Measurements from ENCODE around the gene LBHD2. TPM values are rescaled to one million over a fixed set of nuclear protein-coding genes. Genes with fewer than 3 reads are reported as not detected.

LBHD2 gene
- total RNA-seq, 5 donors from 2014 or later (not counting 1 experiment from before 2014, with no cell fraction given), result not detected

GRCh38 chr14:103127861-103128598, 44.0 kb downstream of the LBHD2 start:
- Mint-ChIP-seq H3K36me3 (no peaks in the 10 kb centered on the region), H3K9me3 (no peaks in the 10 kb centered on the region), H3K27ac (no peak overlapping the region), H3K4me3 (no peak overlapping the region), H3K27me3 (peaks cover 4 to 13% of the 10 kb centered on the region in 2 donors), H3K4me1 (peaks cover 2 to 4% (median 4%) of the 10 kb centered on the region in 3 donors)
- DNase-seq, result no peak
- WGBS (ENCODE audit: insufficient coverage), result 90% methylated on average over 15 of the region's 16 CpGs
- Histone ChIP-seq H3K36me3 (ENCODE audit: control insufficient read depth in 2 of 2, extremely low read depth in 1 of 2, insufficient read depth in 1 of 2, low read length in 1 of 2) (no peaks in the 10 kb centered on the region), H3K27me3 (replicated peaks in 1 of 2; ENCODE audit: control insufficient read depth in 2 of 2, extremely low read depth in 1 of 2, insufficient read depth in 2 of 2, low read length in 1 of 2) (peaks cover 0 to 36% of the 10 kb centered on the region in 2 experiments), H3K4me1 (ENCODE audit: control insufficient read depth in 1 of 2, extremely low read depth in 1 of 2, insufficient read depth in 2 of 2, low read length in 2 of 2) (peaks cover 0 to 11% of the 10 kb centered on the region in 2 experiments), H3K9me3 (no peaks in the 10 kb centered on the region), H3K27ac (ENCODE audit: low read length) (no peak overlapping the region), H3K4me3 (ENCODE audit: control insufficient read depth in 1 of 2, extremely low read depth in 1 of 2, low read length in 1 of 2) (no peak overlapping the region)
- CTCF ChIA-PET, result no interaction called here
- ATAC-seq (replicated peaks in 1 of 4), result no peak
- POLR2A ChIA-PET, result no interaction called here

- H3K9me3 Mint-ChIP-seq, result no peaks in the 10 kb centered on the region
- 77% methylated on average over 12 of the region's 13 CpGs for WGBS (ENCODE audit: insufficient coverage)
- Histone ChIP-seq H3K27me3 (replicated peaks in 1 of 2; ENCODE audit: control insufficient read depth in 2 of 2, extremely low read depth in 1 of 2, insufficient read depth in 2 of 2, low read length in 1 of 2) (peaks cover 0 to 30% of the 10 kb centered on the region in 2 experiments), H3K4me1 (ENCODE audit: control insufficient read depth in 1 of 2, extremely low read depth in 1 of 2, insufficient read depth in 2 of 2, low read length in 2 of 2) (peaks cover 0 to 6% of the 10 kb centered on the region in 2 experiments), H3K4me3 (ENCODE audit: control insufficient read depth in 1 of 2, extremely low read depth in 1 of 2, low read length in 1 of 2) (no peak overlapping the region), H3K9me3 (no peaks in the 10 kb centered on the region), H3K36me3 (ENCODE audit: control insufficient read depth in 2 of 2, extremely low read depth in 1 of 2, insufficient read depth in 1 of 2, low read length in 1 of 2) (no peaks in the 10 kb centered on the region), H3K27ac (ENCODE audit: low read length) (no peak overlapping the region)
- ChIA-PET POLR2A (no interaction called here), CTCF (no interaction called here)
- H3K36me3 Mint-ChIP-seq, result no peaks in the 10 kb centered on the region
- no peak overlapping the region for H3K27ac Mint-ChIP-seq
- peaks cover 2 to 4% (median 4%) of the 10 kb centered on the region in 3 donors for H3K4me1 Mint-ChIP-seq
- H3K4me3 Mint-ChIP-seq, result no peak overlapping the region
- ATAC-seq (replicated peaks in 1 of 4) (no peak), DNase-seq (no peak)
- peaks cover 4 to 13% of the 10 kb centered on the region in 2 donors for H3K27me3 Mint-ChIP-seq
These were observed 44.8 kb downstream of the LBHD2 start for GRCh38 chr14:103128631-103129300.

- H3K4me3 Mint-ChIP-seq, result no peak overlapping the region
- POLR2A ChIA-PET, result no interaction called here
- Histone ChIP-seq H3K4me1 (ENCODE audit: control insufficient read depth in 1 of 2, extremely low read depth in 1 of 2, insufficient read depth in 2 of 2, low read length in 2 of 2) (no peaks in the 10 kb centered on the region), H3K27me3 (replicated peaks in 1 of 2; ENCODE audit: control insufficient read depth in 2 of 2, extremely low read depth in 1 of 2, insufficient read depth in 2 of 2, low read length in 1 of 2) (peaks cover 0 to 25% of the 10 kb centered on the region in 2 experiments), H3K4me3 (ENCODE audit: control insufficient read depth in 1 of 2, extremely low read depth in 1 of 2, low read length in 1 of 2) (no peak overlapping the region), H3K36me3 (ENCODE audit: control insufficient read depth in 2 of 2, extremely low read depth in 1 of 2, insufficient read depth in 1 of 2, low read length in 1 of 2) (no peaks in the 10 kb centered on the region), H3K9me3 (no peaks in the 10 kb centered on the region), H3K27ac (ENCODE audit: low read length) (no peak overlapping the region)
- WGBS (ENCODE audit: insufficient coverage), result 89% methylated on average over 10 of the region's 12 CpGs
- peaks cover 0 to 7% of the 10 kb centered on the region in 2 donors for H3K27me3 Mint-ChIP-seq
- H3K36me3 Mint-ChIP-seq, result no peaks in the 10 kb centered on the region
- no peak for DNase-seq
- no peak overlapping the region for H3K27ac Mint-ChIP-seq
- no peak for ATAC-seq (replicated peaks in 1 of 4)
- no peaks in the 10 kb centered on the region for H3K9me3 Mint-ChIP-seq
- no peaks in the 10 kb centered on the region for H3K4me1 Mint-ChIP-seq
- CTCF ChIA-PET, result no interaction called here
These were observed 45.4 kb downstream of the LBHD2 start for GRCh38 chr14:103129301-103130016.

GRCh38 chr14:103130017-103130764, 46.2 kb downstream of the LBHD2 start:
- H3K4me3 ChIP-seq (ENCODE audit: control insufficient read depth in 1 of 2, extremely low read depth in 1 of 2, low read length in 1 of 2), result no peak overlapping the region
- ChIA-PET CTCF (no interaction called here), POLR2A (no interaction called here)
- Mint-ChIP-seq H3K4me3 (no peak overlapping the region), H3K4me1 (no peaks in the 10 kb centered on the region), H3K27me3 (peaks cover 0 to 7% of the 10 kb centered on the region in 2 donors), H3K36me3 (no peaks in the 10 kb centered on the region), H3K27ac (no peak overlapping the region), H3K9me3 (no peaks in the 10 kb centered on the region)
- H3K27me3 ChIP-seq (replicated peaks in 1 of 2; ENCODE audit: control insufficient read depth in 2 of 2, extremely low read depth in 1 of 2, insufficient read depth in 2 of 2, low read length in 1 of 2), result peaks cover 0 to 18% of the 10 kb centered on the region in 2 experiments
- ATAC-seq (replicated peaks in 1 of 4) (no peak), DNase-seq (no peak)
- no peak overlapping the region for H3K27ac ChIP-seq (ENCODE audit: low read length)
- 77% methylated on average over 20 of the region's 26 CpGs for WGBS (ENCODE audit: insufficient coverage)
- H3K9me3 ChIP-seq, result no peaks in the 10 kb centered on the region
- H3K36me3 ChIP-seq (ENCODE audit: control insufficient read depth in 2 of 2, extremely low read depth in 1 of 2, insufficient read depth in 1 of 2, low read length in 1 of 2), result no peaks in the 10 kb centered on the region
- no peaks in the 10 kb centered on the region for H3K4me1 ChIP-seq (ENCODE audit: control insufficient read depth in 1 of 2, extremely low read depth in 1 of 2, insufficient read depth in 2 of 2, low read length in 2 of 2)

GRCh38 chr14:103130965-103131364, 47.0 kb downstream of the LBHD2 start:
- no peaks in the 10 kb centered on the region for H3K9me3 Mint-ChIP-seq
- H3K4me1 ChIP-seq (ENCODE audit: control insufficient read depth in 1 of 2, extremely low read depth in 1 of 2, insufficient read depth in 2 of 2, low read length in 2 of 2), result no peaks in the 10 kb centered on the region
- no peak for DNase-seq
- no peaks in the 10 kb centered on the region for H3K36me3 ChIP-seq (ENCODE audit: control insufficient read depth in 2 of 2, extremely low read depth in 1 of 2, insufficient read depth in 1 of 2, low read length in 1 of 2)
- peaks cover 0 to 15% of the 10 kb centered on the region in 2 experiments for H3K27me3 ChIP-seq (replicated peaks in 1 of 2; ENCODE audit: control insufficient read depth in 2 of 2, extremely low read depth in 1 of 2, insufficient read depth in 2 of 2, low read length in 1 of 2)
- no peaks in the 10 kb centered on the region for H3K4me1 Mint-ChIP-seq
- no peak for ATAC-seq (replicated peaks in 1 of 4)
- H3K4me3 ChIP-seq (ENCODE audit: control insufficient read depth in 1 of 2, extremely low read depth in 1 of 2, low read length in 1 of 2), result no peak overlapping the region
- ChIA-PET CTCF (no interaction called here), POLR2A (no interaction called here)
- WGBS (ENCODE audit: insufficient coverage), result 87% methylated on average over 3 of the region's 8 CpGs
- H3K9me3 ChIP-seq, result no peaks in the 10 kb centered on the region
- no peak overlapping the region for H3K4me3 Mint-ChIP-seq
- no peak overlapping the region for H3K27ac Mint-ChIP-seq
- H3K27me3 Mint-ChIP-seq, result peaks cover 0 to 7% of the 10 kb centered on the region in 2 donors
- H3K27ac ChIP-seq (ENCODE audit: low read length), result no peak overlapping the region
- H3K36me3 Mint-ChIP-seq, result no peaks in the 10 kb centered on the region

- no peaks in the 10 kb centered on the region for H3K4me1 Mint-ChIP-seq
- Histone ChIP-seq H3K4me1 (ENCODE audit: control insufficient read depth in 1 of 2, extremely low read depth in 1 of 2, insufficient read depth in 2 of 2, low read length in 2 of 2) (no peaks in the 10 kb centered on the region), H3K27ac (ENCODE audit: low read length) (no peak overlapping the region), H3K36me3 (ENCODE audit: control insufficient read depth in 2 of 2, extremely low read depth in 1 of 2, insufficient read depth in 1 of 2, low read length in 1 of 2) (no peaks in the 10 kb centered on the region), H3K9me3 (no peaks in the 10 kb centered on the region), H3K27me3 (replicated peaks in 1 of 2; ENCODE audit: control insufficient read depth in 2 of 2, extremely low read depth in 1 of 2, insufficient read depth in 2 of 2, low read length in 1 of 2) (peaks cover 0 to 15% of the 10 kb centered on the region in 2 experiments), H3K4me3 (ENCODE audit: control insufficient read depth in 1 of 2, extremely low read depth in 1 of 2, low read length in 1 of 2) (no peak overlapping the region)
- H3K27me3 Mint-ChIP-seq, result peaks cover 0 to 7% of the 10 kb centered on the region in 2 donors
- no peaks in the 10 kb centered on the region for H3K9me3 Mint-ChIP-seq
- H3K27ac Mint-ChIP-seq, result no peak overlapping the region
- 92% methylated on average over 9 of the region's 9 CpGs for WGBS (ENCODE audit: insufficient coverage)
- CTCF ChIA-PET, result no interaction called here
- POLR2A ChIA-PET, result no interaction called here
- no peak overlapping the region for H3K4me3 Mint-ChIP-seq
- ATAC-seq (replicated peaks in 1 of 4), result no peak
- no peaks in the 10 kb centered on the region for H3K36me3 Mint-ChIP-seq
- no peak for DNase-seq
These were observed 47.6 kb downstream of the LBHD2 start for GRCh38 chr14:103131580-103131979.
